ENCODE measurements around the gene SUCLA2. TPM values are rescaled to one million over a fixed set of nuclear protein-coding genes. Genes with fewer than 3 reads are reported as not detected.
"Not testable (repeated sequence)": the region's sequence is repeated elsewhere in the genome, so short reads cannot be mapped to it uniquely, and the experiment has no call there.

Gene SUCLA2
- total RNA-seq = 25.7 and 29.2 TPM in 2 replicates

DNA sequence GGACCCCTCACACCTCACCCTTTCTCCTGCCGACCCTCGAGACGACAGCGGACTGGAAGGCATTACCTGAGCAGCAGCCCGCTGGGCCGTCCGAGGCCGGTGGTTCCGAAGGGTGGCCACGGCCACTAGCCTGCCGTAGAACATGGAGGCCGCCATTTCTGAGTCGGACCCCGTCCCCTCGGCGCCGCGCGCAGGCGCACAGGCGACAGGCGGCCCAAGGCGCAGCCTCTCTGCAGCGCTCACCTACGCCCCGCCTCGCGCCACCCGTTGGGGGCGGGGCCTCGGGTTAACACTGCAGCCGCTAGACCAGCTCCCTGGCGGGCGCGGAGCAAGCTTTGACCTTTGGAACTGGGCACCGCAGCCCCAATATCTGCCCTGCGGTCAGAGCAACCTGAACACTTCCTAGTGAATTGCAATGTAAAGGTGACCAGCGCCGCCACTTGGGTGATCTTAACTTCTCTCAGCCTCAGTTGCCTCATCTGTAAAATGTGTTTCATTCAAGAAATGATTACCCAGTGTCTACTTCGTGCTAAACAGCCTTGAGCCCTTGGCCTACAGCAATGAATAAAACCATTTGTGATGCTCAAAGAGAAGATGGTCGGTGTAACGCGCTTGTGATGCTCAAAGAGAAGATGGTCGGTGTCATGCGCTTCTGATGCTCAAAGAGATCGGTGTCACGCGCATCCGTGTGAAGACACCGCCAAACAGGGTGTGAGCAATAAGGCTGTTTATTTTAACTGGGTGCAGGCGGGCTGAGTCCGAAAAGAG is at the start of gene SUCLA2:
SUCLA2 (minus strand) TSS at position 160 of the 768 bp plus-strand sequence; CDS start at position 156, 4 bp downstream.
- peak; percentile 91 to 92 for DNase-seq (ENCODE audit: low read depth in 2 of 2)

DNA sequence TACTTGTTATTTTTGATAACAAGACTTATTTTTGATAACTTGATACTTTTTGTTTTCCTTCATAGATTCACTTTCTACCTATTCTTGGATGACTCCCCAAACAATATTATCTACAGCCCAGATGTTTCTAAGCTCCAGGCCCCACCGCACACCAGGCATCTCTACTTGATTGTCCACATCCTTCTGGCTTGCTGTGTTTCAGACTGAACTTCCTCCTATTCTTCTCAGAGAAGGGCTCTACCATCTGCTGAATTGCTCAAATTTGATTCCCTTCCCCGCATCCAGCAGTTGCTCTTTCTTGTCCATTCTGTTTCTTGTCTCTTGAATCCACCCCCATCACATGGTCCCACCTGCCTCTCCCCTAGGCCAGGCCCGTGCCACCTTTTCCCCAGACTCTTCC is 49.5 kb upstream of the SUCLA2 start:
- DNase-seq (ENCODE audit: low read depth in 2 of 2) = peak in 1 of 2 donors; percentile 10

DNA sequence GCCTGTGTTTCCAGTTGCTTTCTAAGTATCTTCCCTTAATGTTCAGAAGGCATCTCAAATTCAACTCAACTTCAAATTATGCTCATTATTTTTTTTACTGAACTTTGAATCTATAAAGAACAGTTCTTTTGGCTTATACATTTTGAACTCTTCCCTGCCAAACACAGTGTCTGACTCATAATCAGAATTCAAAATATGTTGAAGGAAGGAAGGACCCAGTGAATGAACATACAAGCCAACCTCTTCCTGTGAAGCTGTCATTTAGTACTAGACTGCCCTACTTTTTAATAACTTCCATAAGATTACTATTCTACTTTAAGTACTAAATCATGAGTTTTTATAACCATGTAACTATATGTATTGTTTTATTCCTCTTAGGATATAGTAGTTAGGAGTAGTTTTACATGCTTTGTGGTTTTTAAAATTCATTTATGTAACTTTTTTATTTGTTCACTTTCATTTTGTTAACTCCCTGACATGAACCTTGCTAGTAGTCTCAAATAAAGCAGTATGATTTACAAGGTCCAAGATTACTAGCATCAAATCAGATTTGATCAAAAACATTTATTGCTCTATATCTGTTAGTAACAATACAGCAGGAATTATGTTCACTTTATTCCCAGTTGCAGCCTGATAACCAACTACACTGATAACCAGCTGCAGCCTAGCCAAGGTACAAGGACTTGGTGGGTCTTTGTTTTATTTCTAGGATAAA is 42.9 kb upstream of the SUCLA2 start:
- peak; percentile 67 to 76 for DNase-seq (ENCODE audit: low read depth in 2 of 2)

DNA sequence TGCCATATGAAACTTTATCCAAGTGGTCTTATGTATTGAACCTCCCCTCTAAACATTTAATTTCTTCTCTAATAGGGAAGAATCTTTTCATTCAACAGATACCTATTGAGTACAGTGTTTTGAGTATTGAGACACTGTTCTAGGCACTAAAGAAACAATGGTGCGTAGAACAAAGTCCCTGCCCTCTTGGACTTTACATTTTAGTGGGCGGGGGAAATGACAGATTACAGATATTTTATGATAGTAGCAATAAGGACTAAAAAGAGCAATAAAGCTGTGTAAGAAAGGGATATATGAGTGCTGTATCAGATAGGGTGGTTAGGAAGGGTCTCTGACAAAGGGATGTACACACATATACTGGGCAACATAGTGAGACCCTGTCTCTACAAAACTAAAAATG is 41.8 kb upstream of the SUCLA2 start:
- DNase-seq (ENCODE audit: low read depth in 2 of 2) = no peak

DNA sequence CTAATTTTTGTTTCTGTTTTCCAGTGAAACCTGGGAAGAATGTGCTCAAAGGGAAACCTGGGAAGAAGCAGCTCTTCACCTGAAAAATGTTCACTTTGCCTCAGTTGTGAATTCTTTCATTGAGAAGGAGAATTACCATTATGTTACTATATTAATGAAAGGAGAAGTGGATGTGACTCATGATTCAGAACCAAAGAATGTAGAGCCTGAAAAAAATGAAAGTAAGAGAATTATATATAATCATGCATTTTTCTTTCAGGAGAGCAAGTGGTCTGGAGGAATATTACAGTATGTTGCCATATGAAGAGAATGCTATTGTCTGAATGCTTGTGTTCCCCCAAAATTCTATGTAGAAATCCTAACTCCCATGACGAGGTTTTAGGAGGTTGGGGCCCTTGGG is 39.8 kb upstream of the SUCLA2 start:
- peak in 1 of 2 donors; percentile 7 for DNase-seq (ENCODE audit: low read depth in 2 of 2)

DNA sequence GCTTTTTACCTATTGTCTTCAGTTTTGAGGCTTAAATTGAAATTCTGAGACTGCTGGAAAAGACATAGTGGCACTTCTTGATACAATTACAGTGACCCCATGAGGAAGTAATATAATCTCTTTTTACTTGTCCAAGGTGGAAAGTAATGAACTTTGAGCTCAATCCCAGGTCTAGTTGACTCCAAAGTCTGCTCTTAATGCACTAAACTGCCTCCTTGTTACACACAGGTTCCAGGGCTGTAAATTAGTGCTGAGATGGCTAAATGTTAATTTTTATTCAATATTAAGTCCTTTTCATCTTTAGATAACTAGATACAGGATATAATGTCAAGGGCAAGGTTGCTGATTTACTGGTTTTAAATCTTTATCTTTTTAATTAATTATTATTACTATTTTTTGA is 39.0 kb upstream of the SUCLA2 start:
- DNase-seq (ENCODE audit: low read depth in 2 of 2) = no peak

DNA sequence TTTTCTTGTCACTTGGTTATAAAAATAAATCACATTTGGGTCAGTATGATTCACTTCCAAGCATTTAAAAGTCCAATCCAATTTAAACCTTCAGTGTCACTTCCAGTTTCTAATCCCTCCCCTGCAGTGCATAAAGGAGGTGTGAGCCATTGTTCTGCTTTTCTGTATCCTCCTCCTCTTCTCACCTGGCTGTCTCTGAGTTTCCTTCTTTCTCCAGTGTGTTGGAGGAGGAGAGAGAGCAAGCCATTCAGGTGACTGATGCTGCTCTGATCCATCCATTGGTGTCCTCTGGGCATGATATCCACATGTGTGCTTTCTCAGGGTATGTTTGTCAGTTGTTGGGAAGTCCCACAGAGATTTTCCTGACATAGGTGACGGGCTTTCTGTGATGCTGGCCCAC is 37.7 kb upstream of the SUCLA2 start:
- peak in 1 of 2 donors; percentile 9 for DNase-seq (ENCODE audit: low read depth in 2 of 2)

DNA sequence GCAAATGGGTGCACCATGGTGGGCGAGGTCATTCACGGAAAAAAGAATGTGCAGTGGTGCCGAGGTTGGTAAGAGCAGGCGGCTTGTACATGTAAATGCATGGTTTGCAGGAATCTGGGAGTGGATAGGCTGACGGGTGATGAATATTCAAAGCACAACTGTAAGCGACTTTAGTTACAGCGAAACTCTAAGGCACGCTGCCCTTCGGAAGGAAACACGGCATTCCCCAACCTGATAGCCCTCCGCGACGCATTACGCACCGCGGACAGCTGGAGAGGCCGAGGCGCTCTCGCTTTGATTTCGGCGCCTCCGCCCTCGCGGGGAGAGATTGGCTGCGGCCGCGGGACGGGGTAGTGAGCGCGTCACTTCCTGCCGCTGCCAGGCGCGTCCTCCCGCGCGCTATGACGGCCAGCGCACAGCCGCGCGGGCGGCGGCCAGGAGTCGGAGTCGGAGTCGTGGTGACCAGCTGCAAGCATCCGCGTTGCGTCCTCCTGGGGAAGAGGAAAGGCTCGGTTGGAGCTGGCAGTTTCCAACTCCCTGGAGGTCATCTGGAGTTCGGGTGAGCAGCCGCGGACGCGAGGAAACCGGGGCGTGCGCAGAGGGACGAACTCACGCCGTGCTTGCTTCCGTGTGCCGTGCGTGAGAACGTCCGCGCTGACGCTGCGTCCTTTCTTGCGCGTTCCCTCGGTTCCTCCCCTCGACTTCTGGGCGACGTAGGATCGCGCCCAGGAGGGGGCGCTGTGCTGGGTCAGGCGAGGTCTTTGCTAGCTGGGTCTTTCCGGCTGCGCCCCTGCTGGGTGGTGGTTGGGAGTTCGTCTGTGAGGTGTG is 36.5 kb upstream of the SUCLA2 start, which contains the start of gene NUDT15:
NUDT15 (plus strand) TSS at position 381 of the 828 bp plus-strand sequence; CDS start at position 402, 21 bp downstream.
- DNase-seq (ENCODE audit: low read depth in 2 of 2) = peak; percentile 97 to 98

DNA sequence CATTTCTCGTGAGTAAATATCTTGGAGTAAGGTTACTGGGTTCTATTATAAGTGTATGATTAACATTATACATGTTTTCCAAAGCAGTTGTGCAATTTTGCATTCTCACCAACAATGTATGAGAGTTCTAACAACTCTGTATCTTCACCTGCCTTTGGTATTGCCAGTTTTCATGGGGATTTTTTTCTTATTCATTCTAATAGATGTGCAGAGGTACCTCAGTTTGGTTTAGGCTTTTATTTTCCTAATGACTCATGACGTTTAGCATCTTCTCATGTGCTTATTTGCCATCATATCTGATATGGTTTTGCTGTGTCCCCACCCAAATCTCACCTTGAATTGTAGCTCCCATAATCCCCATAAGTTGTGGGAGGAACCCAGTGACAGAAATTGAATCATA is 28.8 kb upstream of the SUCLA2 start:
- DNase-seq (ENCODE audit: low read depth in 2 of 2) = no peak

DNA sequence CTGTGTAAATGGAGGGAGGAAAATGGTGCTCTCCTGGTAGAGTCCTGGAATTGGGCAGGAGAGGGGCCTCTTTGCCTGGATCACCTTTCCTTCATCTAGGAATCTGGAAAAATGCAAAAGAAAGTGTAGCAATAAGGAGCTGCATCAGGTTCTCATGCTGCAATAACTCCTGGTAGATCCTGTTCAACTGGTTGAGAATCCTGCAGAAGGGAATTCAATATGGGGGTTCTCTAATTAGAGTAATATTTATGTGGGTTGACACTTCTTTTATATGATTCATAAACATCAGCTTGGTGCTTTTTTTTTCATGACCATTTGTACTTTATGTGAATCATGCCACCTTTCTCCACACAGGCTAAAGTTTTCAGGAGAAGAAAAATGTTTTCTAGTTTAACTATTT is 27.0 kb upstream of the SUCLA2 start:
- DNase-seq (ENCODE audit: low read depth in 2 of 2) = no peak

DNA sequence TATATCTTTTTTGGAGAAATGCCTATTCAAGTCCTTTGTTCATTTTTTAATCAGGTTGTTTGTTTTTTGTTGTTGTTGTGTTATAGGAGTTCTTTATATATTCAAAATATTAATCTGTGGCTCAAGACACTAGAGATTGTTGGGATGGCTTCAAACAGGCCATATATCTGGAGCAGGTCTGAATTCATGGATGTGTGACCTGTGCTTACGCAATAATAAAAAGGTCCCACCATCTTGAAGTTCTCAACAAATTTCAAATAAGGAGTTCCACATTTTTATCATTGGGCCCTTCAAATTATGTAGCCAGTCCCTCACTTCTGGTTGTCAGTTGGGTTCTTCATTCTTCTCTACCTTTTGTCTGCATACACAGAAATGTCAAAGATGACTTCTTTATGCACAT is 18.7 kb upstream of the SUCLA2 start:
- no peak for DNase-seq (ENCODE audit: low read depth in 2 of 2)

DNA sequence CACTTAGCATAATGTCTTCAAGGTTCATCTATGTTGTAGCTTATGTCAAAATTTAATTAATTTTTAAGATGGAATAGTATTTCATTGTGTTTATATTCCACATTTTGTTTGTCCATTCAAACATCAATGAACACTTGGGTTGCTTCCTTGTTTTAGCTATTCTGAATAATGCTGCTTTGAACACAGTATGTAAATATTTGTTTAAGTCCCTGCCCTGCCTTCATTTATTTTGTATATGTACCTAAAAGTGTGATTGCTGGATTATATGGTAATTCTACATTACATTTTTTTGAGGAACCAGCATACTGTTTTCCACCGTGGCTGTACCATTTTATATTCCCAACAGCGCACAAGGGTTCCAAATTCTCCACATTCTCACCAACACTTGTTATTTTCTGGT is 17.6 kb upstream of the SUCLA2 start:
- no peak for DNase-seq (ENCODE audit: low read depth in 2 of 2)

DNA sequence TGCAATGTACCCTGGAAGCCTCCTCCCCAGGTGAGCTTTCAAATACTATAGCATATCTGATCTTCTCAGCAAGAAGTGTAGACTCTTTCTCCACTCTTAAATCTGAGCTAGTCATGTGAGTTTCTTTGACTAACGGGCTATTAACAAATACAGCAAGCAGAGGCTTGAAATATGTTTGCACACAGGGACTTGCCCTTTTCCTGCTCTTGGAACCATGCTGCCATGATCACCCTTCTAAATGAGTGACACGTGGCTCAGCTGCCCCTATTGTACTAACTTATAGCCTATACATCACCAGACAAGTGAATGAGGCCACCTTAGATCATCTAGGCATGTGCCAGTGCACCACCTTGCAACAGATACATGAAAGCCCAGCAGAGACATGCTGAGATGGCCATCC is 13.3 kb upstream of the SUCLA2 start:
- DNase-seq (ENCODE audit: low read depth in 2 of 2) = no peak

DNA sequence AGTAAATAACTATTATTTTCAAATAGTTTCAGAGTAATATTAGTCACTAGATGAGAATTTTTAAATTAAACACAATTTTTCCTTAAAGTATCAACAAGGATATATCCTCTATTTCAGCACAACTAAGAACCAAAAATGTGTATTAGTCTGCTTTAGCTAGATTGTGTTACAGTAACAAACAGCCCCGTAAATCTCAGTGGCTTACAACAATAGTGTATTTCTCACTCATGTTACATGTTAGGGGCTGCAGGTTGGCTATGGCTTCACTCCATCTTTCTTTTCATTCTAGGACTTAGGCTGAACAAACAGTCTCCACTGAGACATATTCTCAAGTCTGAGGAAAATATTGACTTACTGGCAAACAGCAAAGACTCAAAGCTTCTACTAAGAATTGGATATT is 11.6 kb upstream of the SUCLA2 start:
- DNase-seq (ENCODE audit: low read depth in 2 of 2) = no peak

DNA sequence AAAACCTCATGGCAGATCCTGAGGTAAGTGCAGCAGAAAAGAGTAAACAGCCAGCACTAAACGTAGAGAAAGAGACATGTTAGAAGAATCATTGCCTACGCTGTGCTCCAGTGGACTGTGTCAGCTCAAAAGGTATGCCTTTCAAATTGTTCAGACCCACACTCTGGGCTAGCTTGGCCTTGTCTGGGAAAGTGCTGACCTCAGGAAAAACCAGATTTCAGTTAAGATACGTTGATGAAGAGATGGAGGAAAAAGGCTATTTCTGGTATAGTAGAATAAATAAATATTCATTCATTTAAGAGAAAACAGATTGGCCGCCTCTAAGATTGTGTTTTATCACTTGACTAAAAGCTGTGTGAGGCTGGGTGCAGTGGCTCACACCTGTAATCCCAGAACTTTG is 9.6 kb upstream of the SUCLA2 start:
- no peak for DNase-seq (ENCODE audit: low read depth in 2 of 2)

DNA sequence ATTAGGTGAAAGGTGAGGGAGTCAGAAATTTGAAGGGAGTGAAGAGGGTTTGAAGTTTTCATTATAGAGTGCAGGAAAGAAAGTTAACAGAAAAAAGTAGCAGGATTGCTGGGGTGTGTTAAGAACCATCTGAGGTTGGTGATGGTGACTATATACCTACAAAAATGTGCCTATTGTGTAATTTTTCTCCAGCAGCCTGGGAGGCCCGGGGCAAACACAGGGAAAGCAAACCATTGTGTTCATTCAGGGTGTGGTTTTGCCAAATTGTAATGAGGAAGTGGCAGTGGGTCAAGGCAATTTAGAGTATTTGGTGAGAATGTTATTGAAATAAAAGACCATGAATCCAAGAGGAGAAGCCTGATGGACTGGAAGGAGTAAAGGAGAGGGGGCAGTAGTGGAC is 8.2 kb upstream of the SUCLA2 start:
- DNase-seq (ENCODE audit: low read depth in 2 of 2) = peak; percentile 1 to 9

DNA sequence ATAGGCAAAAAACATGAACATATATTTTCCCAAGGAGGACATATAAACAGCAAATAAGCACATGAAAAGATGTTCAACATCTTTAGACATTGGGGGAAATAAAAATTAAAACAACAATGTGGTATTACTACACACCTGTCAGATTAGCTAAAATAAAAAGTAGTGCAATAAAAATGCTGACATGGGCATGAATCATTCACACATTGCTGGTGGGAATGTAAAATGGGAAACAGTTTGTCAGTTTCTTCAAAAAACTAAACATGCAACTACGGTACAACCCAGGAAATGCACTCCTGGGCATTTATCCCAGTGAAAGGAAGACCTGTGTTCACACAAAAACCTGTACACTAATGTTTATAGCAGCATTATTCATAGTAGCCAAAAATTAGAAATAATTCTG is 5.3 kb upstream of the SUCLA2 start:
- peak in 1 of 2 donors; percentile 14 for DNase-seq (ENCODE audit: low read depth in 2 of 2)

DNA sequence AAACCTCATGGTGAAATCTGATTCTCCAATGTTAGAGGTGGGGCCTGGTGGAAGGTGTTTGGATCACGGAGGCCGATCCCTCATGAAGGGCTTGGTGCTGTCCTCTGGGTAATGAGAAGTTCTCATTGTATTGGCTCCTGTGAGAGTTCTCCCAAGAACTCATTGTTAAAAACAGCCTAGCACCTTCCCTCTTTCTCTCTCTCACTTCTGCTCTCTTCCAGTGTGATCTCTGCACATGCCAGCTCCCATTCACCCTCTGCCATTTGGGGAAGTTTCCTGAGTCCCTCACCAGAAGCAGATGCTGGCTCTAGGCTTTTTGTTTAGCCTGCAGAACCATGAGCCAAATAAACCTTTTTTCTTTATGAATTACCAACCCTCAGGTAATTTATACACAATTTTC is 3.1 kb upstream of the SUCLA2 start:
- no peak for DNase-seq (ENCODE audit: low read depth in 2 of 2)

DNA sequence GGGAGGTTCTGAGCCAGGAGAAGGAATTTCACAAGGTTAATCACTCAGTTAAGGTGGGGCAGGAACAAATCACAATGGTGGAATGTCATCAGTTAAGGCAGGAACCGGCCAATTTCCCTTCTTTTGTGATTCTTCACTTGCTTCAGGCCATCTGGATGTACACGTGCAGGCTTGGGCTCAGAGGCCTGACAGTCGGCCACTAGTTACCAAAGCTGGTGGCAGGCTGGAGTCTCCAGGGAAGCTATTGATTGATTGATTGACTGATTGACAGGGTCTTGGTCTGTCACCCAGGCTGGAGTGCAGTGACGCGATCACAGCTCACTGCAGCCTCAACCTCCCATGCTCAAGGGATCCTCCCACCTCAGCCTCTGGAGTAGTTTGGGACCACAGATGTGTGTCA is 926 bp upstream of the SUCLA2 start:
- not testable (repeated sequence) for DNase-seq (ENCODE audit: low read depth in 2 of 2)

DNA sequence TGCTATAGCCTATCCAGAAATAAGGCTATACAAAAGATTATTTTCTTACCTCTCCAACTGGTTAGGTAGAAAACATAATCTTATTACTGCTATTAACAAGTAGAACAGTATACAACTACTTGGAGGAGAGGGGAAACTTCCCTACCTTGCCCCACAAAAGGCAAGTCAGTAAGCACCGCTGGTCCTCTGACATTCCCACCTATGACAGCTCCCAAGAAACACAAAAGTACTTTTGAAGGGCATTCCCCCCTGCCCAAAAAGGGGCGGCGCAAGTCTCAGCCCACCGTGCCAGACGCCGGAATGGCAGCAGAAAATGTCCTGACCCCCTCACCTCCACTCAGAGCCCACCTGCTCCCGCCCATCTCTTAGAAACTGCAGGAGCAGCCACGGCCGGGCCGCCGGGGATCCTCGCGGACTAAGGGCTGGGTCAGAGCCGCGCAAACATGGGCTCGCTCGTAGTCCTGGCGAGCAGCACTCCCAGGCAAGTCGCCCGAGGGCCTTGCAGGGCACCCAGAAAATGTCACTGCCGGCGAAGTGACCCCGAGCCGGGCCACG is 437 bp downstream of the SUCLA2 start:
- DNase-seq (ENCODE audit: low read depth in 2 of 2) = peak; percentile 16 to 27

DNA sequence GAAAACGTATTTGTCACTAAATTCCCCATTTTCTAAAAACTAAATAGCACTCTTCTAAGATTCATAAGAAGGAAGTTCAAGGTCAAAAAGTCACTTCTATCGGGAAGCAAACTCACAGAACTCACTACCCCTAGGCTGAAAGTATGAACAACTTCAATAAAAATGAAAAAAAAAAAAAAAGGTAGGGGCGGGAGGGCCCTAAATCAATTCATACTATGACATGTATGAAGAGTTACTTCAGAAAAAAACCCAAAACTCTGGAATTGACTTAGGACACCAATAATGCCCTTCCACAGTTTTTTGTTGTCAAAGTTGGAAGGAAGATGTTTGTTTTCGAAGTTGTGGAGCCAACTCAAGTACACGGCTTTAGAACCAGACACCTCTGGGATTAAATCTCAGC is 1.1 kb downstream of the SUCLA2 start:
- DNase-seq (ENCODE audit: low read depth in 2 of 2) = no peak

DNA sequence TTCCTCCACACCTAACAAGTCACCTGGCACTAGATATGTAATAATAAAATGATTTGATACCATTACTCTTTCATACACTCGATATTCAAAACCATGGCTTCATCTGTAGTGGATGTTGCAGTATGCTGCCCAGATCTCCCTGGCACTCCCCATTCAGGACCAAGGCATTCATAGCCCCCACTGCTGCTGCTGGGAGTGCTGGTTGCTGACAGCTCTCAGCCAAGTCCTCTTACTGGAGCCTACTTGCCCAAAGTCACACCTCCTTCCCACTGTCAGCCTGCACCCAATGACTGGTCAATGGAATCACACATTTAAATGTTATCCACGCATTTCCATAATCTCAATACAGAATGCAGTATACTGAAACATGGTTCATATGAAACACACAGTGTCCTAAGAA is 3.7 kb downstream of the SUCLA2 start:
- no peak for DNase-seq (ENCODE audit: low read depth in 2 of 2)
